SK-N-SH (cell line): ENCODE results near the gene ZNF225. TPM values are rescaled to one million over a fixed set of nuclear protein-coding genes. Genes with fewer than 3 reads are reported as not detected.
"Not testable (repeated sequence)": the region's sequence is repeated elsewhere in the genome, so short reads cannot be mapped to it uniquely, and the experiment has no call there.

ENCODE experiments used
- CTCF ChIA-PET: fragments of 300-600, 350-600 bp; formaldehyde crosslinking; extraction: SDS; loops from one replicate; lab custom pipeline; 2021; lab: Yijun Ruan, JAX
- POLR2A ChIA-PET: fragments of 350-600 bp; sonication (Branson Sonifier 250); formaldehyde crosslinking; extraction: SDS; loops from one replicate; lab custom pipeline; 2020; ENCODE audit warnings: antibody characterized with exemption, inconsistent platforms; lab: Yijun Ruan, JAX
- DNase-seq: peaks from one replicate; pipeline ENCODE4 v3.0.0; 2012
- H2AFZ ChIP-seq: fragments of 200-600 bp; sonication (generic); 2 replicates; pipeline ENCODE4 v1.8.1; 2016; ENCODE audit warnings: antibody characterized with exemption, mild to moderate bottlenecking, low read depth
- H3F3A ChIP-seq: fragments of 200-600 bp; sonication (generic); replicated peaks from 2 replicates; pipeline ENCODE3; 2016; ENCODE audit warnings: antibody characterized with exemption, mild to moderate bottlenecking; ENCODE audit not compliant: insufficient read depth
- H3K27ac ChIP-seq, 2 experiments: fragments of 200-500 bp in 1 of 2; fragments of 200-600 bp in 1 of 2; sonication (Bioruptor generic) in 1 of 2; sonication (generic), shearing (Covaris generic) in 1 of 2; 2 replicates each; pipeline versions ENCODE4 v1.5.1 to v1.6.1; 2014 to 2016; ENCODE audit warnings: low read depth in 2 of 2, inconsistent platforms in 1 of 2, low read length in 1 of 2, mild to moderate bottlenecking in 1 of 2, mixed read lengths in 1 of 2
- H3K27me3 ChIP-seq: fragments of 200-600 bp; sonication (generic), shearing (Covaris generic); 2 replicates; pipeline ENCODE4 v1.6.1; 2016; ENCODE audit warnings: mixed run types; ENCODE audit not compliant: insufficient read depth
- H3K36me3 ChIP-seq, 2 experiments: fragments of 200-500 bp in 1 of 2; fragments of 200-600 bp in 1 of 2; sonication (Bioruptor generic) in 1 of 2; sonication (generic) in 1 of 2; replicated peaks in 1 of 2; 2 replicates each; pipeline versions ENCODE3 to v1.5.1; 2014 to 2016; ENCODE audit warnings: low read length in 1 of 2, mild to moderate bottlenecking in 1 of 2; ENCODE audit not compliant: insufficient read depth in 2 of 2, control insufficient read depth in 1 of 2
- H3K4me1 ChIP-seq, 2 experiments: fragments of 200-500 bp in 1 of 2; fragments of 200-600 bp in 1 of 2; sonication (Bioruptor generic) in 1 of 2; sonication (generic), shearing (Covaris generic) in 1 of 2; 2 replicates each; pipeline versions ENCODE4 v1.5.1 to v1.6.1; 2014 to 2016; ENCODE audit warnings: low read depth in 1 of 2, low read length in 1 of 2, mixed run types in 1 of 2; ENCODE audit not compliant: insufficient read depth in 2 of 2, control insufficient read depth in 1 of 2
- H3K4me2 ChIP-seq: fragments of 200-600 bp; sonication (generic), shearing (Covaris generic); 2 replicates; pipeline ENCODE4 v1.6.1; 2017; ENCODE audit warnings: mixed run types
- H3K4me3 ChIP-seq, 2 experiments: fragments of 200-500 bp in 1 of 2; fragments of 200-600 bp in 1 of 2; sonication (Bioruptor generic) in 1 of 2; sonication (generic), shearing (Covaris generic) in 1 of 2; 2 replicates each; pipeline versions ENCODE4 v1.5.1 to v1.8.1; 2014 to 2016; ENCODE audit warnings: low read depth in 2 of 2, inconsistent platforms in 1 of 2, low read length in 1 of 2, mild to moderate bottlenecking in 1 of 2, mixed read lengths in 1 of 2, moderate library complexity in 1 of 2
- H3K79me2 ChIP-seq: fragments of 200-600 bp; sonication (generic); 2 replicates; pipeline ENCODE4 v1.8.1; 2017; ENCODE audit warnings: mild to moderate bottlenecking; ENCODE audit not compliant: insufficient read depth
- H3K9ac ChIP-seq: fragments of 200-600 bp; sonication (generic); 2 replicates; pipeline ENCODE4 v1.6.1; 2017; ENCODE audit warnings: mixed run types
- H3K9me2 ChIP-seq: fragments of 200-600 bp; sonication (generic); 2 replicates; pipeline ENCODE4 v1.6.1; 2017; ENCODE audit warnings: mixed run types
- H3K9me3 ChIP-seq: fragments of 200-600 bp; sonication (generic); 2 replicates; pipeline ENCODE4 v1.6.1; 2017; ENCODE audit warnings: mixed run types, mild to moderate bottlenecking, moderate library complexity
- H4K20me1 ChIP-seq: fragments of 200-600 bp; sonication (generic); 2 replicates; pipeline ENCODE4 v1.6.1; 2017; ENCODE audit warnings: mild to moderate bottlenecking, mixed run types; ENCODE audit not compliant: insufficient read depth
- ELF1 ChIP-seq: IDR thresholded peaks from 2 replicates; pipeline ENCODE4 v1.4.0; 2012
- FOXJ3 ChIP-seq: sonication (generic); formaldehyde crosslinking; IDR thresholded peaks from 2 replicates; pipeline ENCODE4 v1.5.1; 2020; ENCODE audit warnings: mild to moderate bottlenecking, missing genetic modification reagents
- FOXM1 ChIP-seq: IDR thresholded peaks from 2 replicates; pipeline ENCODE4 v1.4.0; 2012; ENCODE audit warnings: low read depth, mild to moderate bottlenecking
- IRF3 ChIP-seq: fragments of 150-350 bp; IDR thresholded peaks from 2 replicates; pipeline ENCODE4 v1.6.1; 2016; ENCODE audit warnings: mild to moderate bottlenecking, low read depth, low read length
- MAX ChIP-seq: IDR thresholded peaks from 2 replicates; pipeline ENCODE4 v1.4.0; 2012; ENCODE audit warnings: low read depth
- RCOR1 ChIP-seq: fragments of 150-350 bp; IDR thresholded peaks from 2 replicates; pipeline ENCODE4 v1.6.1; 2017; ENCODE audit warnings: antibody characterized with exemption, low read length
- REST ChIP-seq: IDR thresholded peaks from 2 replicates; pipeline ENCODE4 v1.6.1; 2012; ENCODE audit warnings: mild to moderate bottlenecking, low read depth, low read length, moderate library complexity
- SIN3A ChIP-seq: IDR thresholded peaks from 2 replicates; pipeline ENCODE4 v1.6.1; 2012; ENCODE audit warnings: low read depth, mild to moderate bottlenecking, low read length, moderate library complexity, borderline replicate concordance
- YY1 ChIP-seq: IDR thresholded peaks from 2 replicates; pipeline ENCODE4 v1.4.0; 2012; ENCODE audit warnings: low read depth, mild to moderate bottlenecking
- ZBTB33 ChIP-seq: IDR thresholded peaks from 2 replicates; pipeline ENCODE4 v1.4.0; 2012; ENCODE audit warnings: low read depth, borderline replicate concordance
- WGBS: methylation state at CpG from one replicate; pipeline ENCODE4 v1.1.6; 2017; ENCODE audit warnings: low lambda C conversion rate; 5-methylcytosine and 5-hydroxymethylcytosine counted together
- polyA plus RNA-seq, 3 experiments: library from polyadenylated mRNA; depleted of rRNA; stranded (reverse); fragments of >200 nt; gene quantifications; 2 replicates each; pipeline ENCODE4 v1.2.3, GENCODE V29; 2012

The ZNF225 gene
- polyA plus RNA-seq, 1 of the 3 experiments (the other 2 are of a cell fraction), result 1.2 TPM

GRCh38 chr19:44121162-44121561, 8.0 kb downstream of the ZNF225 start:
- CTCF ChIA-PET, H2AFZ ChIP-seq, H3K9me3 ChIP-seq, POLR2A ChIA-PET, H3K4me2 ChIP-seq, H3K79me2 ChIP-seq, H3K9me2 ChIP-seq, H3K27ac ChIP-seq, H3K4me1 ChIP-seq, DNase-seq, H3K27me3 ChIP-seq, H3K4me3 ChIP-seq, H3F3A ChIP-seq, H4K20me1 ChIP-seq, H3K9ac ChIP-seq: not testable (repeated sequence)
- peaks cover 56 to 77% of the 10 kb centered on the region in 2 experiments for H3K36me3 ChIP-seq
- 76% methylated on average over 4 of the region's 4 CpGs for WGBS

GRCh38 chr19:44131955-44132354, 18.8 kb downstream of the ZNF225 start:
- ChIA-PET POLR2A (no interaction called here), CTCF (no interaction called here)
- H3K79me2 ChIP-seq, result no peaks in the 10 kb centered on the region
- H4K20me1 ChIP-seq, result no peaks in the 10 kb centered on the region
- H2AFZ ChIP-seq, result no peak overlapping the region
- no peak overlapping the region for H3K4me3 ChIP-seq
- no peaks in the 10 kb centered on the region for H3K9me2 ChIP-seq
- H3K4me1 ChIP-seq, result no peaks in the 10 kb centered on the region
- H3K36me3 ChIP-seq, result peaks cover 37 to 40% of the 10 kb centered on the region in 2 experiments
- no peaks in the 10 kb centered on the region for H3F3A ChIP-seq
- H3K27me3 ChIP-seq, result no peaks in the 10 kb centered on the region
- WGBS, result 97% methylated on average over 5 of the region's 5 CpGs
- H3K27ac ChIP-seq, result no peak overlapping the region
- TF ChIP-seq SIN3A, result no peak
- no peak for TF ChIP-seq ELF1
- no peak for TF ChIP-seq YY1
- no peak for TF ChIP-seq IRF3
- TF ChIP-seq MAX, result no peak
- no peak for TF ChIP-seq RCOR1
- TF ChIP-seq REST, result no peak
- no peak for TF ChIP-seq FOXJ3 (CRISPR knock-in tag)
- no peak for TF ChIP-seq FOXM1
- TF ChIP-seq ZBTB33, result no peak
- no peak overlapping the region for H3K9ac ChIP-seq
- DNase-seq, result no peak
- no peak overlapping the region for H3K4me2 ChIP-seq
- no peaks in the 10 kb centered on the region for H3K9me3 ChIP-seq
